Endodermal cell (in vitro differentiated cells): ENCODE measurements around the gene TAF1B. TPM values are rescaled to one million over a fixed set of nuclear protein-coding genes. Genes with fewer than 3 reads are reported as not detected.

Experiments
- DNase-seq: peaks from one replicate; pipeline ENCODE4 v3.0.0-alpha.2; 2017
- H3K27ac ChIP-seq: 2 replicates; pipeline ENCODE4 v1.5.1; 2013; ENCODE audit warnings: mild to moderate bottlenecking, low read depth, low read length, moderate library complexity
- H3K27me3 ChIP-seq: 2 replicates; pipeline ENCODE4 v1.6.1; 2013; ENCODE audit warnings: mild to moderate bottlenecking, low read length, moderate library complexity; ENCODE audit not compliant: insufficient read depth, control insufficient read depth, poor library complexity, severe bottlenecking
- H3K36me3 ChIP-seq: 2 replicates; pipeline ENCODE4 v1.7.0; 2013; ENCODE audit warnings: mild to moderate bottlenecking, low read length, moderate library complexity; ENCODE audit not compliant: control insufficient read depth, insufficient read depth
- H3K4me1 ChIP-seq: one replicate; pipeline ENCODE4 v1.7.0; 2013; ENCODE audit warnings: low read length; ENCODE audit not compliant: control insufficient read depth, insufficient read depth
- H3K4me3 ChIP-seq: 2 replicates; pipeline ENCODE4 v1.5.1; 2013; ENCODE audit warnings: mild to moderate bottlenecking, low read length, moderate library complexity
- H3K9ac ChIP-seq: 2 replicates; pipeline ENCODE4 v1.6.1; 2013; ENCODE audit warnings: mild to moderate bottlenecking, low read length, moderate library complexity; ENCODE audit not compliant: poor library complexity, severe bottlenecking; ENCODE audit errors: extremely low read depth
- H3K9me3 ChIP-seq: 2 replicates; pipeline ENCODE4 v1.6.1; 2013; ENCODE audit warnings: mild to moderate bottlenecking, low read length, moderate library complexity; ENCODE audit not compliant: control insufficient read depth
- H3K27ac Mint-ChIP-seq: 2 replicates; pipeline ENCODE4 v1.8.0; 2020; ENCODE audit warnings: mixed read lengths
- H3K27me3 Mint-ChIP-seq: 2 replicates; pipeline ENCODE4 v1.8.0; 2021; ENCODE audit warnings: mild to moderate bottlenecking, mixed read lengths; ENCODE audit not compliant: insufficient read depth
- H3K36me3 Mint-ChIP-seq: 2 replicates; pipeline ENCODE4 v1.8.0; 2020; ENCODE audit warnings: low read depth, mixed read lengths
- H3K4me1 Mint-ChIP-seq: 2 replicates; pipeline ENCODE4 v1.8.0; 2020; ENCODE audit warnings: mixed read lengths
- H3K4me3 Mint-ChIP-seq: 2 replicates; pipeline ENCODE4 v1.8.0; 2020; ENCODE audit warnings: mild to moderate bottlenecking, moderate library complexity, mixed read lengths
- H3K9me3 Mint-ChIP-seq: 2 replicates; pipeline ENCODE4 v1.8.0; 2020; ENCODE audit warnings: mild to moderate bottlenecking, mixed read lengths
- WGBS, 2 experiments: methylation state at CpG; one replicate each; pipeline versions ENCODE4 v1.1.5 to v1.1.7; 2013; ENCODE audit warnings: missing lambda C conversion rate in 2 of 2, mixed read lengths in 1 of 2; ENCODE audit not compliant: insufficient coverage in 1 of 2, insufficient read length in 1 of 2; 5-methylcytosine and 5-hydroxymethylcytosine counted together
- total RNA-seq, 2 donors: library from RNA; stranded (reverse); fragmentation: NEBNext Ultra II Directional in 1 of 2; extraction: Animal tissue kit (Norgen Biotek cat#: 25700) in 1 of 2; gene quantifications; 2 replicates in 1 of 2; 3 replicates in 1 of 2; pipeline ENCODE4 v1.2.1, GENCODE V29; 2021
- TF ChIP-seq, protein P1 (sequence below): fragments of 200-600 bp; sonication (generic); conservative IDR thresholded peaks from 2 replicates; pipeline ENCODE4 v1.5.0; 2021; ENCODE audit warnings: antibody characterized with exemption, mild to moderate bottlenecking

The TAF1B gene
- total RNA-seq, 2 donors from 2014 or later = 36.2 to 41.9 TPM

DNA sequence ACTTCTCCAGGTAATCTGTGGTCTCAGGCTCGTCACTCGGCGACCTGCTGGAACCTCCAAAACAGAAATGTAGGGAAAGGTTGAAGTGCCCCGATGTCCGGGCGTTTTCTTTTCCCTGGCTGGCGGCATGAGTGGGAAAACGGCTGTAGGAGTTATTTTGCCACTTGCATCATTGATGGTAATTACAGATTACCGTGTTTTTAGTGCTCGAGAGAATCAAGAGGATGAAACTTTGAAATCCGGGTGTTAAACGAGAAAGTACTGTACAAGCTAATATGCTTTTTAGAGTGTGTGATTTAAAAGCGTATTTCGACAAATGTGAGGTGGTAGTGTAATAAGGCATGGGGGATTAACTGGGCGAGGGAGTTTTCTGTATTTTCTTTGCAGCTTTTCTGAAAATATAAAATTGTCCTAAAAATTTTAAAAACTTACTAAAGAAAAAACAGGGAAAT is 109.0 kb downstream of the TAF1B start:
- Mint-ChIP-seq H3K36me3 (no peaks in the 10 kb centered on the region), H3K4me1 (peaks cover 5% of the 10 kb centered on the region), H3K4me3 (peak overlapping the region; percentile 65), H3K27me3 (peaks cover 47% of the 10 kb centered on the region), H3K9me3 (no peaks in the 10 kb centered on the region), H3K27ac (no peak overlapping the region)
- Histone ChIP-seq H3K4me3 (peak overlapping the region; percentile 77), H3K9me3 (no peaks in the 10 kb centered on the region), H3K4me1 (no peaks in the 10 kb centered on the region), H3K36me3 (no peaks in the 10 kb centered on the region), H3K9ac (no peak overlapping the region), H3K27me3 (peaks cover 57% of the 10 kb centered on the region), H3K27ac (no peak overlapping the region)
- TF ChIP-seq, protein P1, sequence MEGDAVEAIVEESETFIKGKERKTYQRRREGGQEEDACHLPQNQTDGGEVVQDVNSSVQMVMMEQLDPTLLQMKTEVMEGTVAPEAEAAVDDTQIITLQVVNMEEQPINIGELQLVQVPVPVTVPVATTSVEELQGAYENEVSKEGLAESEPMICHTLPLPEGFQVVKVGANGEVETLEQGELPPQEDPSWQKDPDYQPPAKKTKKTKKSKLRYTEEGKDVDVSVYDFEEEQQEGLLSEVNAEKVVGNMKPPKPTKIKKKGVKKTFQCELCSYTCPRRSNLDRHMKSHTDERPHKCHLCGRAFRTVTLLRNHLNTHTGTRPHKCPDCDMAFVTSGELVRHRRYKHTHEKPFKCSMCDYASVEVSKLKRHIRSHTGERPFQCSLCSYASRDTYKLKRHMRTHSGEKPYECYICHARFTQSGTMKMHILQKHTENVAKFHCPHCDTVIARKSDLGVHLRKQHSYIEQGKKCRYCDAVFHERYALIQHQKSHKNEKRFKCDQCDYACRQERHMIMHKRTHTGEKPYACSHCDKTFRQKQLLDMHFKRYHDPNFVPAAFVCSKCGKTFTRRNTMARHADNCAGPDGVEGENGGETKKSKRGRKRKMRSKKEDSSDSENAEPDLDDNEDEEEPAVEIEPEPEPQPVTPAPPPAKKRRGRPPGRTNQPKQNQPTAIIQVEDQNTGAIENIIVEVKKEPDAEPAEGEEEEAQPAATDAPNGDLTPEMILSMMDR = no peak
- WGBS, 2 experiments = 21 to 35% methylated on average over 11 to 15 of the region's 15 CpGs
- peak; percentile 67 for DNase-seq

DNA sequence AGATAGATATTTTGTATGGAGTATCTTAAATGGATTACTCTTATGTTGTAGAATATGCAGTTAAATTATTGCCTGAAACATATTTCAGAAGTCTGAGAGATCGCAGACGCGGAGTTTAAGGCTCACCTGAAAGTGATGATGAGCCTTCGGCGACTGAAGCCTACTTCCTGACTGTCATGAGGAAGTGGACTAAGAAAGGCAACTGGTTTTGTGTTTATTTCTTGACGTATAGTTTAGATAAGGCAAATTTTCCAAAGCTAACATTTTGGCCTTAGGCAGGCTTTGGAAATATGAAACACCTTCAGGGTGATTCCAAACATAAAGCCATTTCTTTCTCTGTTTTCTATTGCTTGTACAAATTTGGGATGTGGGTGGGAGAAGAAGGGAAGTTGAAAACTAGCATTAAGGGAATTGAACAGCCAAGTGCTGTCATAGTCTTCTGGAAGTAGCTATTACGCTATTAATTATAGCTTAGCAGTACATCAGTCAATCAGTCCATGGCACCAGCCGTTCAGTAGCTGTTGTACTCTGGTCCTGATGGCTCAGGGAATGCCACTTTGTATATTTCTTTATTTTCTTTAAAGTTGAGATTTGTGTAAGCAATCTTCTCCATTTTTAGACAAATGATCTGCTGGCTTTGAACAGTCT is 109.7 kb downstream of the TAF1B start:
- 85 to 94% methylated on average over 7 to 8 of the region's 8 CpGs for WGBS, 2 experiments
- no peaks in the 10 kb centered on the region for H3K9me3 Mint-ChIP-seq
- TF ChIP-seq, protein P1 = no peak
- no peaks in the 10 kb centered on the region for H3K36me3 Mint-ChIP-seq
- H3K9ac ChIP-seq = no peak overlapping the region
- no peaks in the 10 kb centered on the region for H3K9me3 ChIP-seq
- no peak overlapping the region for H3K27ac ChIP-seq
- H3K4me1 ChIP-seq = no peaks in the 10 kb centered on the region
- peaks cover 5% of the 10 kb centered on the region for H3K4me1 Mint-ChIP-seq
- no peak overlapping the region for H3K4me3 ChIP-seq
- H3K27me3 ChIP-seq = peaks cover 57% of the 10 kb centered on the region
- DNase-seq = no peak
- H3K27ac Mint-ChIP-seq = no peak overlapping the region
- peak overlapping the region; percentile 65 for H3K4me3 Mint-ChIP-seq
- H3K27me3 Mint-ChIP-seq = peaks cover 47% of the 10 kb centered on the region
- H3K36me3 ChIP-seq = no peaks in the 10 kb centered on the region

DNA sequence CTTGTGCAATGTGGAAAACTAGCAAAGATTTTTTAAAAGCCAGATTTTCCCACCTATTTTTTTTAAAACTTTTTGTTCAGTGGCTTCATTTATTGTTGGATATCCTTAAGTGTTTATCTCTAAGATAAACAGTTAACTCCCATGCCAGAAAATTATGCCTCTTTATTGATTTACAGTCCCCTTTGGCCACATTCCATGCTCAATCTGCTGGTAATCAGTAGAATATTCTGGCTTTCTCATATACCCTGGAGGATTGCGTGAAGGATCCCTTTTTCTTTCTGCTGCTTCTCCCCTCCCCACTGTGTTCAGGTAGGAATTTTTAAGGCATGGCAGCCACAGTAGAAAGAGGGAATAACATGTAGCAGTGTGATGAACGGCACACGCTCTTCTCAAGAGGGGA is 110.9 kb downstream of the TAF1B start:
- DNase-seq = no peak
- H3K27me3 ChIP-seq = peaks cover 50% of the 10 kb centered on the region
- H3K27ac ChIP-seq = no peak overlapping the region
- H3K36me3 Mint-ChIP-seq = no peaks in the 10 kb centered on the region
- WGBS, 2 experiments = 99 to 100% methylated on average over 2 to 3 of the region's 3 CpGs
- H3K9me3 Mint-ChIP-seq = no peaks in the 10 kb centered on the region
- peaks cover 39% of the 10 kb centered on the region for H3K27me3 Mint-ChIP-seq
- peaks cover 5% of the 10 kb centered on the region for H3K4me1 Mint-ChIP-seq
- TF ChIP-seq, protein P1 = no peak
- no peaks in the 10 kb centered on the region for H3K36me3 ChIP-seq
- H3K9me3 ChIP-seq = no peaks in the 10 kb centered on the region
- no peaks in the 10 kb centered on the region for H3K4me1 ChIP-seq
- H3K9ac ChIP-seq = no peak overlapping the region
- H3K4me3 Mint-ChIP-seq = no peak overlapping the region
- no peak overlapping the region for H3K27ac Mint-ChIP-seq
- no peak overlapping the region for H3K4me3 ChIP-seq
